ENCODE measurements around the gene LKAAEAR1.
"Not testable (repeated sequence)": the region's sequence is repeated elsewhere in the genome, so short reads cannot be mapped to it uniquely, and the experiment has no call there.

Gene LKAAEAR1, protein sequence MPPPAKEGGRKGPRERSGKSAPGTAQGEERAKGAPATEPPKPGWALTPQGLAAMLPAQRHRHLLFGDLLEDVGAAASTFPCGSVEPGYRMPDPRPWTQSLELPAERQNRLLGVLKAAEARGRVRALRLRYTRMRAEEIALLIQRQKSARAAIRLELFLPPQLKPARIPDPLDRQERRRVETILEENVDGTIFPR

DNA sequence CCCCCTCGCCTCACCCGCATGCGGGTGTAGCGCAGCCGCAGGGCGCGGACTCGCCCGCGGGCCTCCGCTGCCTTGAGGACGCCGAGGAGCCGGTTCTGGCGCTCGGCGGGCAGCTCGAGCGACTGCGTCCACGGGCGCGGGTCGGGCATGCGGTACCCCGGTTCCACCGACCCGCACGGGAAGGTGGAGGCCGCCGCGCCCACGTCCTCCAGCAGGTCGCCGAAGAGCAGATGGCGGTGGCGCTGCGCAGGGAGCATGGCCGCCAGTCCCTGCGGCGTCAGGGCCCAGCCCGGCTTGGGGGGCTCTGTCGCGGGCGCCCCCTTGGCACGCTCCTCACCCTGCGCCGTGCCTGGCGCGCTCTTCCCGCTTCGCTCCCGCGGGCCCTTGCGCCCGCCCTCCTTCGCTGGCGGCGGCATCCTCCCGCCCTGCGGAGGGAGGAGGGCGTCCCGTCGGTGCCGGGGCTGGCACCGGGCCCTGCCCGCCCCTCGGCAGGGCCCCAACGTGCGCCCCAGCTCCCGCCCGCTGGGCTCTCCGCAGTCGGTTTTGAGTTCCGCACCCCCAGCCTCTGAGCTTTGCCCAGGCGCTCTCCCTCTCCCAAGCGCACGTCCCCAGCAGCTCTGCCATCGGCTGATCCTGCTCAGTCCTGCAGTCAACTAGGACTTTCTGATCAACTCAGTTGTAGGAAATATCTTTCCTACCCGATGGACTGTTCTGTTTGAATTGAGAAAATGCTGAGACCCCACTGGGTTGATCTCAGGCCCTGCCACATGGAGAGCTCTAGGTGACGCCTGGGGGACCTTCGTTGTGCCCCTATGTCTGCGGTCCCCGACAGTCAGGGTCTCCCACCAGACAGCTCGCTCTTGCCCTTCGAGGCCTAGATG, at the start of gene LKAAEAR1:
Gene LKAAEAR1, minus strand, starts transcription at position 595 of the 881 bp plus-strand sequence. Its CDS starts 179 bp downstream, at position 416.
- no peak for DNase-seq (ENCODE audit: low spot score)

DNA sequence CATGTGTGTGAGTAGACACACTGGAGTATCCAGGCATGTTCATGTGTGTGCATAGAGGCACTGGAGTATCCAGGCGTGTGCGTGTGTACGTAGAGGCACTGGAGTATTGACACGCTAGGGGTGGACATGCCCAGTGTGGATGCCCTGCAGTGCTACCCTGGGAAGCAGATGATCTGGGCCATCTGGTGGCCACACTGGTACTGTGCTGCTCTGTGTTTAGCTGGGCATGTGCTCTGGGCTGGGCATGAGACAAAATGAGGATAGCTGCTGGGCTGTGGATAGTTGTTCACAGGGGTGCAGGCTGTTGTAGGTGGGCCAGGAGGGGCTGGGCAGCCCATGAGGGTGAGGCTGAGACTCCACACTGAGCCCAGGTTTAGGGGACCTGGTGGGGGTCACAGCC, 47.2 kb upstream of the LKAAEAR1 start:
- DNase-seq (ENCODE audit: low spot score), result no peak

DNA sequence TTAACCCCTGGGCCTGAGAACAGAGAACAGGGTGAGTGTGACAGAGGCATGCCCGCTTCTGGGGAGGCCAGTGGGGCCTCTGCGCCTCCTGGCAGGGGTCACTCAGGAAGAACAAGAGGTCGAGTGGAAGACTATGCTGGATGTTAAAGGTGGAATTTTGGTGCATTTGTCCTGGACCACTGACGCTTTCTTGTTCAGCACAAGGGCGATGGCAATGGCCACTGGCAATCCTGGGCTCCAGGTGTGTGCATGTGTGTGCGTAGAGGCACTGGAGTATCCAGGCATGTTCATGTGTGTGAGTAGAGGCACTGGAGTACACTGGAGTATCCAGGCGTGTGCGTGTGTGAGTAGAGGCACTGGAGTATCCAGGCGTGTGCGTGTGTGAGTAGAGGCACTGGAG, 46.7 kb upstream of the LKAAEAR1 start:
- DNase-seq (ENCODE audit: low spot score), result no peak

DNA sequence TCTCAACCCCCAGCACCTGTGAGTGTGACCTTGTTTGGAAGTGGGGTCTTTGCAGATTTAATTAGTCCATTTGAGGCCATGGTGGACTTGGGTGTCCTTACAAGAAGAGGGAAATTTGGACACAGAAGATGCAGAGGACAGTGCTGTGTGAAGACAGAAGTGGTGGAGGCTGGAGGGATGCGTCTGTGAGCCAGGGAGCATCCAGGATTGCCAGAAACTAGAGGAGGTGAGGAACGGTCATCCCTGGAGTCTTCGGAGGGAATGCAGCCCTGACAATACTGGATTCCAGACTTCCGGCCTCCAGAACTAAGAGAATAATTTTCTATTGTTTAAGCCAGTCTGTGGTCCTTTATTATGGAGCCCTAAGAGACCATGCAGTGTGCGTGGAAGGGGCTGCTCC, 46.1 kb upstream of the LKAAEAR1 start:
- DNase-seq (ENCODE audit: low spot score), result no peak

DNA sequence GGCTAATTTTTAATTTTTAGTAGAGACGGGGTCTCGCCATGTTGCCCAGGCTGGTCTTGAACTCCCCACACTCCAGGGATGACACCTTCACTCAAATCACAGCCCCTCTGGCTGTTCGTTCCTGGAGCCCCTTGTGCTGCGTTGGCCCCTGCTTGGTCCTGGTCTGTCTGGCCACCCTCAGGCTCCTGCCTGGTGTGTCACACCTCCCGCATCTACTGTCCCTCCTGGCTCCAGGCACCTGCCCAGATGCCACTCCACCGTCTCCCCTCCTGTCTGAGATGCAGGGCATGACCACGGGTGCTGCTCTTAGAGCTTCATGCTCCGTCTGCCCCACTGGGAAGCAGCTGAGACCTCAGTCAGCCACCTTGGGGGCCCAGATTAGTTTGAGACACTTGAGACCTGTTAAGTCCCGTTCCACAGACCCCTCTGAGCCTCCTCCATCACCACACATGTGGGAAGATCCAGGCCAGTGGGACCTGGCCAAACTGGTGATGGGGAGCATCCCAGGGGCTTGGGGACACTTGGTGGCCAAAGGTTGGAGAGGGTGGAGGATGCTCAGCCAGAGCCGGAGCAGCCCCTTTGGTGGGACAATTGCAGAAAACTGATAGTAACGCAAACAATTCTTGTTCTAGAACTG, 45.1 kb upstream of the LKAAEAR1 start:
- no peak for DNase-seq (ENCODE audit: low spot score)

DNA sequence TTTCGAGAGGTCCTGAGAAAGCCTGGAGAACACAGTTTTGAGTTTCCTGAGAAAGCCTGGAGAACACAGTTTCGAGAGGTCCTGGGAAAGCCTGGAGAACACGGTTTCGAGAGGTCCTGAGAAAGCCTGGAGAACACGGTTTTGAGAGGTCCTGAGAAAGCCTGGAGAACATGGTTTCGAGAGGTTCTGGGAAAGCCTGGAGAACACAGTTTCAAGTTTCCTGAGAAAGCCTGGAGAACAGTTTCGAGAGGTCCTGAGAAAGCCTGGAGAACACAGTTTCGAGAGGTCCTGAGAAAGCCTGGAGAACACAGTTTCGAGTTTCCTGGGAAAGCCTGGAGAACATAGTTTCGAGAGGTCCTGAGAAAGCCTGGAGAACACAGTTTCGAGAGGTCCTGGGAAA, 39.3 kb upstream of the LKAAEAR1 start:
- not testable (repeated sequence) for DNase-seq (ENCODE audit: low spot score)

DNA sequence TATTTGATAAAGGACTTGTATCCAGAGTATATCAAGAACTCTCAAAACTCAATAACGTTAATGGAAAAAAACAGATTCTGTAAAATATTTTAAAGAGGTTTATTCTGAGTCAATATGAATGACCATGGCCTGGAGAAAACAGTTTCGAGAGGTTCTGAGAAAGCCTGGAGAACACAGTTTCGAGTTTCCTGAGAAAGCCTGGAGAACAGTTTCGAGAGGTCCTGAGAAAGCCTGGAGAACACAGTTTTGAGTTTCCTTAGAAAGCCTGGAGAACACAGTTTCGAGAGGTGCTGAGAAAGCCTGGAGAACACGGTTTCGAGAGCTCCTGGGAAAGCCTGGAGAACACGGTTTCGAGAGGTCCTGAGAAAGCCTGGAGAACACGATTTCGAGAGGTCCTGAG, 38.7 kb upstream of the LKAAEAR1 start:
- DNase-seq (ENCODE audit: low spot score), result not testable (repeated sequence)

DNA sequence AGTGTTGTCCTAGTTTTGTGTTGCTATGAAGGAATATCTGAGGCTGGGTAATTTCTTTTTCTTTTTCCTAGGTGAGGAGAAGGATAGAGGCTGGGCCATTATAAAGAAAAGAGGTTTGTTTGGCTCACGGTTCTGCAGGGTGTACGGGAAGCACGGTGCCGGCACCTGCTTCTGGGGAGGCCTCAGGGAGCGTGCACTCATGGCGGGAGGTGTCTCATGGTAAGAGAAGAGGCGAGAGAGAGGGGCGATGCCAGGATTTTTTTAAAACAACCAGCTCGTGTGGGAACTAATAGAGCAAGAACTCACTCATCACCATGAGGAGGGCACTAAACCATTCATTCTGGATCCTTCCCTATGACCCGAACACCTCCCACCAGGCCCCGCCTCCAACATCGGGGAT, 37.4 kb upstream of the LKAAEAR1 start:
- no peak for DNase-seq (ENCODE audit: low spot score)

DNA sequence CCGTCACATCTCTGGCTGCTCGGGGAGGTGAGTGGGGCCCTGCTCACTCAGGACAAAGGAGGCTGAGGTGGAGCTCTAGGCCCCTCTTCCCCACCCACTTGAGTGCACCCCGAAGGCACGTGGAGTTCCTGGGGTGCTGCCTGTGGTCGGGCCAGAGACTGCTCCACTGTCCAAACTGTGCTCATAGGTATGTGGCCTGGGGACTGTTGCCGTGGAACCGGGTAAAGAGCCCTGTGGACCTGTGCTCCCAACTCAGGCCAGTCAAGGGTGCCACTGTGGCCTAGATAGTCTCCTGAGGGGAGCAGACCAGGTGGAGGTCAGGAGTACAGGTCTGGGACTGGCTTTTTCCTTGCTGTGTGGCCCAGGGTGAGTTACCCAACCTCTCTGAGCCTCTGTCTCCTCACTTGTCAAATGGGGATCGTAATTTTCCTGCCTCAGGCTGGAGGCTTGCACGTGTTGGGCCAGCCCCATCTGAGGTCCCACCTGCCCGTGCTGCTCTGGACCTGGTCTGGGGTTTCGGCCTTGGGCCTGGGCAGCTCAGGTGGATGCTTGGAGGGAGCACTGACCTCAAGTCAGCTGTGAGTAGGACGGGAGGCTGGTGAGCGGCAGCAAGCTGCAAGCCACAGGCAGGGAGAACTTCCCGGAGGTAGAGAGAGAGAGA, 35.6 kb upstream of the LKAAEAR1 start:
- no peak for DNase-seq (ENCODE audit: low spot score)

DNA sequence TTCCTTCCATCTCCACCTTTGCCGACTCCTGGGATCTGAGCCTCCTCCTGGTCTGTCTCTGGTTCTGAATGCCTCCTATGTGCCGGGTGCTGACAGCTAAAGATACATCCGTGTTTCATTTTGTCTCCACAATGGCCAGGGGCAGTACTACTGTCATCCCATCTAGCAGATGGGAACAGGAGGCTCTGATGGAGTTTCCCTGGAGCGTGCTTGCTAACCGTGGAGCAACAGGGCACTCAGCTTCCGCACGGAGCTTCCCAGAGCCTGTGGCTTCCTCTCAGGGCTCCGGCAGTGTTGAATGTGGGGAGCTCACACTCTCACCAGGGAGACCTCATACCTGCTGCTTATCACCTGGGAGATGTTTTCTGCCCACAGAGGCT, 35.1 kb upstream of the LKAAEAR1 start:
- no peak for DNase-seq (ENCODE audit: low spot score)

DNA sequence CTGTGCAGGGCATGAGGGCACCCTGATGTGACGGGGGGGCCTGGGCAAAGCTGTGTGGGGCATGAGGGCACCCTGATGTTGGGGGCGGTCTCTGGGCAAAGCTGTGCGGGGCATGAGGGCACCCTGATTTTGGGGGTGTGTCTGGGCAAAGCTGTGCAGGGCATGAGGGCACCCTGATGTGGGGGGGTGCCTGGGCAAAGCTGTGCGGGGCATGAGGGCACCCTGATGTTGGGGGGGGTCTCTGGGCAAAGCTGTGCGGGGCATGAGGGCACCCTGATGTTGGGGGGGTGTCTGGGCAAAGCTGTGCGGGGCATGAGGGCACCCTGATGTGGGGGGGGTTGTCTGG, 33.2 kb upstream of the LKAAEAR1 start:
- DNase-seq (ENCODE audit: low spot score), result not testable (repeated sequence)

DNA sequence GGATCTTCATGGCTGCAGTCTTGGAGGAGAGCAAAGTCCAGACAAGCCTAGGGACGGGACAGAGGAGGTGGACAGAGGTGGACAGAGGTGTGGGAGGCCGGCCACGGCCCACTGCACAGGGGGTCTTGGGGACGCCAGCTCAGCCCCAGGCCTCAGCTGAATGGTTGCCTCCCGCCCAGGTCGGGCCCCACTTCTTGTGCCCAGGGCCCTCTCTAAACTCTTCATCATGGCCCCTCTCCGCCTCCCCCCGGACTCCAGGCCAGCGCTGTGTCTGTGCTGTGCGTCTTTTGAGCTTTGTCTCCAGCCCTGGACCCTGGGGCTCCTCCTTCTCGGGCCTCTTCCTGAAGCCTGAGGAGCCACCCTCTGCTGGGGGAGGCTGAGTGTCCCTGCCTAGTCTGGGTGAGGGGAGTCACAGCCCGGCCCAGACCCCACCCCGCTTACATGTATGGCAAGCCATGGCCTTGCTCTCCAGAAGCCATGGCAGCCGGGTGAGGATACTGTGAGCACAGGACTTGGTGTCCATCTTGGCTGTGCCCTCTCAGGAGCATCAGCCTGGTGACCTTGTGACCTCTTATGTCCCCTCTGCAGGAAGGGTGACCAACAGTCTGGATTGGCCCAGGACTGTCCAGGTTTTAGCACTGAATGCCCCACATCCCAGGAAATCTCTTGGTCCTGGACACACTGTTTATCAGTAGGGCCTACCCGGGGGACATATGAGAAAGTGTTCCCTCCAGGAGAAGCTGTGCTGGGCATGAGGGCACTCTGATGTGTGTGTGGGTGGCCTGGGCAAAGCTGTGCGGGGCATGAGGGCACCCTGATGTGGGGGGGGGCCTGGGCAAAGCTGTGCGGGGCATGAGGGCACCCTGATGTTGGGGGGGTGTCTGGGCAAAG, 32.6 kb upstream of the LKAAEAR1 start:
- no peak for DNase-seq (ENCODE audit: low spot score)

DNA sequence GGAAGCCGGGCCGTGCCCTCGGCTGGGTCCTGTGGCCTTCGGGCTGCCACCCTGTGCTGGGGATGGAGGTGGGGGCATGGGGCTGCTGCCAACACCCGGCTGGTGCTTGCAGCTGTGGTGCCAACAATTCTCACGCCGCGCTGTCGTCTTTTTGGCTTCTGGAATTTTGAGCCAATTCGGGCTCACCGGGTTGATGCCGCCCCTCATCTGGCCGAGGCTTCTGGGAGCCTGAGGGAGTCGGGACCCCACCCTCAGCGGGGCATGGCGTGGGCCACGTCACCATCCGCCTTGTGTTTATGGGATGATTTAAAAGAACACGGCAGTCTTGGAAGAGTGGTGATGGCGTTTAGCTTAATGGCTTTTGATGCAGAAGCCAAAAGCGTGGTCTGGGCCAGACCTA, 31.8 kb upstream of the LKAAEAR1 start:
- DNase-seq (ENCODE audit: low spot score), result no peak

DNA sequence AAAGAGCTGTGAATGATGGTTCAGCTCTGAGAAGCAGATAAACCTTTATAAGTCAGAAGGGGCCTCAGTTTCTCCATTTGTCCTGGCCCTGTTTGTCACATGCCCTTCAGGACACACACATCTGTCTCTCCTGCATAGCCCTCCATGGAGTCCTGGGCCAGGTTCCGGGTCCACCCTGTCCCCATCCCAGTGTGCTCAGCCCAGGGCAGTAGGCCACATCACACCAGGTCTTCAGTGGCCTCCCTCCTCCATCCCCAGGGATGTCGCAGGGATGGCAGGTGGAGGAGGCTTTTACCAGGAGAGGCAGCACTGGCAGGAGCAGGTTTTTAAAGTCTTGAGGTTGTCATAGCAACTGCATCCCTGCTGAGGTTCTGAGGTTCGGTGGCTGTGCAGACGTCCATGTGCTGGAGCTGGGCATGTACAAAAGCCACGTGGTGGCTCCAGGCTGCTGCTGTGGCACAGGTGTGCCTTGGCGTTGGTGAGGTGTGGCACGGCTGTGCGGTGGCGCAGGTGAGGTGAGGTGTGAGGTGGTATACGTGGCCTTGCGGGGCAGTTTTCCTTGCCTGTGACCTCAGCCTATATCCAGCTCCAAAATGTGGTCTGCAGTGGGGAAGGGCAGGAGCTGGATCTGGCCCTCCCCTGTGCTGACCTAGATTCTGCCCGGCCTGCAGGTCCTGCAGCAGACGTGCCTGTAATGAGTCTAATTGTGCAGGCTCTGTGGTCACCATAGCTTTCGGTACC, 31.1 kb upstream of the LKAAEAR1 start:
- DNase-seq (ENCODE audit: low spot score), result no peak

DNA sequence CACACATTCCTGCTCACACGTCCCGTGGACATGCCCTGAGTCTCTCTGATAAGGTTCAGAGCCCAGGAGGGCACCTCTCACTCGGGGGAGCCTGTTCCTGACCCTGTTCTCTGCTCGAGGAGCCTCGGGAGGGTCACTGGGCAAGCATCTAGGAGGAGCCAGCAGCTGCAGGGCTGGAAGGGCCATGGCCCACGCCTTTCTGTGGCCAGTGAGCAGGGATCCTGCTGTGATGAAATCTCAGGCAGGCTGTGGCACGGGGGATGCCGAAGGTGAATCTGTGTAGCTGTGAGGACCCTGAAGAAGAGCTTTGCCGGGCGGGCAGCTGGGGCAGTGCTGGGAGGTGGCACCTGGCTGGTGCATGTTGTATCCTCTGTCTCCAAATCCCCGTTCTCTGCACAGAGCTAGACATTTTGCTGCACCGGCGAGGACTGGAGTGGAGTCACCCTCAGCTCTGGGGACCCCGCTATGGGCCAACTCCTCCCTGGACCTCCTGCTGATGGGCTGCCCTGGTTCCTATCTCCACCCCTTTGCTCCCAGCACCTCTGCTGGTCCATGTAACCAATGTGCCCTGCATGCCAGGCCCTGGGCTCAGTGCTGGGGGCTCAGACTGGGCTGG, 30.3 kb upstream of the LKAAEAR1 start:
- no peak for DNase-seq (ENCODE audit: low spot score)

DNA sequence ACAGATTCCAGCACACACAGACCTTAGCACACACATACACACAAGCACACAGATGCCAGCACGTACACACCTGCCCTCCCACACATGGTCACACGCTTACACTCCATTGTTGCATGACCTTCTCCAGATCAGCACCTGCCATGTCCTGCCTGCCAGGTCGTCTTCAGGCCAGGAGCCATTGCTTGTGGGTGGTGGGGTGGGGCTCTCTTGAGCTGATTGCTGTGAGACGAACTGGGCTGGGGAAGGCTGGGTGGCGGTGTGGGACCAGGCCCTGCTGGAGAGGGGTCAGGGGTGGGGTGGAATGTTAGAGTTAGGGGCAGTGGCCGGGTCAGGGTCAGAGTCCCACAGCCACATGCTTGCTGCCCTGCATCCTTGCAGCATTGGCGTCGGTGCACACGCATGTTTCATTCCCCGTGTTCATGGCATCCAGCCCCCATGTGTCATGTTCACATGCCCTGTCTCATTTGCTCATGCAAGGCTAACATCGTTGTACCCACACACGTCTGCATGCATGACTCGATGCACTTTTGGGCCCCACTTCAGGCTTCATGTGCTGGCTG, 29.7 kb upstream of the LKAAEAR1 start:
- no peak for DNase-seq (ENCODE audit: low spot score)

DNA sequence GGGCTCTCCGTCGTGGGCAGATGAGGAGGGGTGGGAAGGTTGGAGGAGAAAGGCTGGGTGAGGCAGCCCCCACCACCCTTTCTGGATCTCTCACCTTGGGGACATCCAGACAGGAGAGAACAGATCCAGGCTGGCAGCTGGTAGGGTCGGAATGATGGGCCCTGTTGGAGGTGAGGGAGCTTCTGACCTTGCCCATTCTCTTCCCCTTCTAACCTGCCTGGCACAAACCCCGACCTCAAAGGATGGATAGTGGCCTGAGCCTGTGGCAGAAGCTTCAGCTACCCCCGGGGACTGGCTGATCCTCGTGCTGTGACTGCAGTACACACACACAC, 29.2 kb upstream of the LKAAEAR1 start:
- no peak for DNase-seq (ENCODE audit: low spot score)

DNA sequence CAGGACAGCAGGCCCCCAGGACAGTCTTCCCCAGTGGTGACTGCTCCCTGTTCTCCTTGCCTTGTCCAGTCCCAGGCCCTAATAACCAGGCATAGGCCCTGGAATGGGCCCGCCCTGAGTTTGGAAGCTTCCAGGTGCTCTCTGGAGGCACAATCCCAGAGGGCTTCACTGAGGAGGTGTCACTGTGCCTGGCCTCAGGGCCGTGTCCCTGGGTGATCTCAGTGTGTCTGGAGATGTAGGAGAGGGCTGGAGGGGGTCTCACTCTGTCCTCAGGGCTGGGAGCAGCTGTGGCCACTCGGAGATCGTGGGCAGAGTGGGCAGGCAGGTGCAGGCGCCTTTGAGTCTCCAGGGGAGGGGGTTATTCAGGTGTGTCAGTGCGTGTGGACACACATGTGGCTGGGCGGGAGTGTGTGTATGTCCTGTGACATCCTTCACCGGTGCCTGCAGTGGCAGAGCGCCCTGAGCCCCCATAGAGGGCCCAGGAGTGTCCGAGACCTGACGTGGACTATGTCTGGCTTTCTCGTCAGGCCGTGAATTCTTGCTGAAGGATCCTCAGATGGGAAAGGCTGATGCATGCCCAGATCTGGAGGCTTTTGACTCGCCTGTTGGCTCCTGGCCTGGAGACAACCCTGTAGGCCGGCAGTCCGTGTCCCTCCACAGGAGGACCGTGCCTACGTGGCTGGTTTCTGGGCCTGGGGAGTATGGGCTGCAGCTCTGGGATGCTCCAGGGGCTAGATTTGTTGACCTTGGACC, 28.7 kb upstream of the LKAAEAR1 start:
- DNase-seq (ENCODE audit: low spot score), result no peak

DNA sequence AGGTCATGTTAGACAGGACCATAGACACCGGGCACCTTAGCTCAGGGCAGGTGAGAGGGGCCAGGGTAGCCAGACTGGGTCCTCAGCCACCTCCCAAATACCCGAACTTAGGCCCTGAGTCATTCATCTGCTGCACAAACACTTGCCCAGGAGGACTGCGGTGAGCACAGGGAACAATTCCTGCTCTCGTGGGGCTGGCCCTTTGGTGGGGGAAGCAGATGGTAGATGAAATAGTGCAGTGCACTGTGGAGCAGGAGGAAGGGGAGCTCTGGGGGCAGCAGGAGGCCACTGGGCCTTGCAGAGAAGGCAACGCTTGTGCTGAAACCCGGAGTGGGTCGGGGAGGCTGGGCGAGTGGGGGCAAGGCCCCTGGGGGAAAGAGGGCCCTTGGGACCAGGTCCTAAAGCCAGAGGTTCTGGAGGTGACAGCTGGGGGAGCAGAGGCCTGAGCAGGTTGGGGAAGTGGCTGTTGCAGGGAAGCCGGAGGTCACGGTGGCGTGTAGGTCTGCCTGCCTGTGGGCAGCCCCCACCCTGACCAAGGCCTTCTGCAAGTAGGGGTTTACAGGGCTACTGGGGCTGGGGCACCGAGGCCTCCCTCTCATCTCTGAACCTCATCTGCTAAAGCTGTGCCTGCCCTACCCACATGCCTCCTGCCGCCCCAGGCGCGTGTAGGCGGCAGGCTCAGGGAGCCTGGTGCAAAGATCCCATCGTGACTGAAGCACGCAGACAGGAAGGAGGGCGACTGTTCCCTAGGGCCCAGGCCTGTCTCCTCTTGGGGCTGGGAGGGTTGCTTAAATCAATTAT, 27.8 kb upstream of the LKAAEAR1 start:
- no peak for DNase-seq (ENCODE audit: low spot score)

Data from activated CD4-positive, alpha-beta T cell treated with anti-CD3 and anti-CD28 coated beads, Interleukin-2, Interleukin-4, amounts not matched to agents 100 ng/mL and 50 ng/mL, durations not matched to agents 16 hours and 8 hours (primary cell).